Activated naive CD8-positive, alpha-beta T cell treated with anti-CD3 and anti-CD28 coated beads for 36 hours (primary cell): ENCODE results near the gene CYBC1. TPM values are rescaled to one million over a fixed set of nuclear protein-coding genes. Genes with fewer than 3 reads are reported as not detected.

ENCODE experiments used
- DNase-seq: peaks from one replicate; pipeline ENCODE4 v3.0.0; 2021
- H3K27ac Mint-ChIP-seq: one replicate; pipeline ENCODE4 v1.8.0; 2022; ENCODE audit warnings: mild to moderate bottlenecking, moderate library complexity, mixed read lengths
- H3K27me3 Mint-ChIP-seq: one replicate; pipeline ENCODE4 v1.8.0; 2022; ENCODE audit warnings: mild to moderate bottlenecking, mixed read lengths
- H3K36me3 Mint-ChIP-seq: one replicate; pipeline ENCODE4 v1.8.0; 2021; ENCODE audit warnings: mild to moderate bottlenecking, mixed read lengths
- H3K4me1 Mint-ChIP-seq: one replicate; pipeline ENCODE4 v1.8.0; 2021; ENCODE audit warnings: mixed read lengths
- H3K4me3 Mint-ChIP-seq: one replicate; pipeline ENCODE4 v1.8.0; 2022; ENCODE audit warnings: mild to moderate bottlenecking, moderate library complexity, mixed read lengths
- H3K9me3 Mint-ChIP-seq: one replicate; pipeline ENCODE4 v1.8.0; 2022; ENCODE audit warnings: mixed read lengths
- total RNA-seq, 2 experiments: library from RNA; stranded (reverse); gene quantifications; one replicate each; pipeline ENCODE4 v1.2.3, GENCODE V29; 2021

CYBC1 gene
- total RNA-seq, 2 experiments from 2014 or later: 156 to 163 TPM

DNA sequence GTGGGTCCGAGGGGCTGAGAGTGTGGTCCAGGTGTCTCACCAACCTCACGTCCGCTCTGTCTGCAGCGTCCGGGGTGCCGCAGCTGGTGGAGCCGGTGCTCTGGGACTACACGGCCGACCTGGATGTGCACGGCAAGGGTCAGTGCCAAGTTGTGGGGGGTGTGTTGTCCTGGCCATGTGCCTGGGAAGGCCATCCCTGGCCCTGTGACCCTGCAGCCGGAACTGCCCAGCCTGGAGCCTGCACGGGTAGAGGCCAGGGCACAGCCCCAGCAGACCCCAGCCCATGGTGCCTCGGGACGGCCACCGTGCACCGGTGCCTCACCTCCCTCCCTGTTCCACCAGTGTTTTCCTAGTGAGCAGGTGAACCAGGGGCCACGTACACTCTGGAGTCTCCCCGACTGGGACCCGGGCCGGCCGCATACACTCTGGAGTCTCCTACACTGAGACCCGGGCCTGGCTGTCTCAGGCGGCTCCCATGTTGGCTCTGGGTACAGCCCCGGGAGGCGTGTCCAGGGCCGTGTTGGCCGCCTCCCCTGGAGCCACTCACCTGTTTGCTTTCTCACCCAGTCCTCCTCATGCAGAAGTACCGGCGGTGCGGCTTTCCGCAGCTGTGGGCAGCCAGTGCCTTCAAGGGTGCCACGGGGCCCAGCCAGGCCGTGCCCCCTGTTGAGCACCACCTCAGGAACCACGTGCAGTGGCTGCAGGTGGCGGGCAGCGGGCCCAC lies 13.8 kb downstream of the CYBC1 start:
- no peak for DNase-seq
- H3K27me3 Mint-ChIP-seq: no peaks in the 10 kb centered on the region
- H3K4me1 Mint-ChIP-seq: peaks cover 1% of the 10 kb centered on the region
- no peaks in the 10 kb centered on the region for H3K9me3 Mint-ChIP-seq
- H3K27ac Mint-ChIP-seq: no peak overlapping the region
- no peak overlapping the region for H3K4me3 Mint-ChIP-seq
- H3K36me3 Mint-ChIP-seq: peaks cover 6% of the 10 kb centered on the region

DNA sequence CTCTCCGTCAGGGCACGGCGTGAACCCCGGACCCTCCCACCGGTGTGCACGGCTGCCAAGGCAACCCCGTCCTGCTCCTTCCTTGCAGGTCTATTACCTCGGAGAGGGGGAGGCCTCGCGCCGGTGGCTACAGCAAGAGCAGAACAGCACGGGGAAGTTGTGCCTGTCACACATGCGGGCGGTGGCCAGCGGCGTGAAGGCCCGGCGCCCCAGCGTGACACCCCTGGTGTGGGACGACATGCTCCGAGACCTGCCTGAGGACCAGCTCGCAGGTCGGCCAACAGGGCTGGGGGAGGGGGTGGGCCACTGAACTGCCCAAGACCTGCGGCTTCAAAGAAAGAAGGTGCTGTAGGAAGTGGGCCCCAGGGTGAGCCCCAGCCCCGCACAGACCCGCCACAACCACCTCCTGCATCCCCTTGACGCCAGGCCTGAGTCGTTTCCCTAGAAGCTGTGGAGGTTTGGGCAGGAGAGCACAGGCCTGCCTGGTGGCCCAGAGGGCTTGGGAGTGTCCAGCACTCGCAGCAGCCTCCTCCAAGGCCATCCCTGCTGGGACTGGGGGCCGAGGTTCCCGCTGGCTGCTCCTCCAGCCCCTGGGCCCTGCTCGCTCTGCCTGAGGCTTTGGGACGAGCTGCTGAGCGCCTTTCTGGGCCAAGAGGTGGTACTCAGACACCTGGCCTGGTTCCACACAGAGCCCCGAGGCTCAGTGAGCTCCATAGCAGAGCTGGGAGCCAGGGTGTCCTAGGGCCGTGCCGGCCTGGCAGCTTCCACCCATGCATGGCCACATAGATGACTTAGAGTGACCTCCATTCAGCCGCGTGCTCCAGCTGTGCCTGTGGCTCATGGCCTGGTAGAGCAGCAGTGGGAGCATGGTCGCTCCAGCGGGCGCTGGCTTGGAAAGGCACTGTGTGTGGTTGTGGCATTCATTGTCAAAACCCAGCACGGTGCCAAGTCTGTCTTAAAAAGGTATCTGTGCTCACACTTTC lies 14.7 kb downstream of the CYBC1 start:
- Mint-ChIP-seq H3K9me3 (no peaks in the 10 kb centered on the region), H3K27ac (no peak overlapping the region), H3K4me1 (peaks cover 1% of the 10 kb centered on the region), H3K36me3 (peaks cover 2% of the 10 kb centered on the region), H3K4me3 (no peak overlapping the region), H3K27me3 (no peaks in the 10 kb centered on the region)
- no peak for DNase-seq

DNA sequence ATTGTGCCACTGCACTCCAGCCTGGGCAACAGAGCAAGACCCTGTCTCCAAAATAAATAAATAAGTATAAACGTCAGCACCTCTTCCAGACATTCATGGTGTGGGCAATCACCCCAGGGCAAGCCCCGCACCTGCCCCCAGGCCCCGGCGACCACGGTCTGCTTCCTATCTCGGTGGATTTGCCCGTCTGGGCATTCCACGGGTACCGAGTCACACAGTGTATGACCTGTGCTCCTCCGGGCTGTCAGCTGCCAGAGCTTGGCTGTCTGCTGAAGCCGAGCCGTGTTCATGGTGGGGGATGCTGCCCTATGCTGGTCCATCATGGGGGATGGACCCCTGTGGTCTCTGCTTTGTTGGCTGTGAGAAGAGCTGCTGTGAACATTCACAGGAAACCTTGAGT lies 15.4 kb downstream of the CYBC1 start:
- no peaks in the 10 kb centered on the region for H3K36me3 Mint-ChIP-seq
- DNase-seq: no peak
- no peak overlapping the region for H3K4me3 Mint-ChIP-seq
- no peak overlapping the region for H3K27ac Mint-ChIP-seq
- no peaks in the 10 kb centered on the region for H3K9me3 Mint-ChIP-seq
- peaks cover 1% of the 10 kb centered on the region for H3K4me1 Mint-ChIP-seq
- H3K27me3 Mint-ChIP-seq: no peaks in the 10 kb centered on the region

DNA sequence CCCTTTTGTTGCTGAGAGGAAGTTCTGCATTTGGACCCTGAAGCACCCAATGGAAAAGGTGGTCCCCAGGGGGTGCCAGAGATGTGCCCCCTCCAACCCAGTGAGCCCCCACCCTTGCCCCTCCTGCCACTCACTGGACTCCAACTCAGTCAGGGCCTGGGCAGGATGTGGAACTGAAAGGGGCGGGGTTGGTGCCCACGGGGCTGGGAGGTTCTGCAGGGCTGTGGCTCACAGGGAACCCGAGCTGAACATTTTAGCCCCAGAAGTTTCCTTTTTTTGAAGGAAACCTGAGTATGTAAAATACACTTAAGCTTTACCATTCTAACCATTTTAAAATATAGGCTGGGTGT lies 16.4 kb downstream of the CYBC1 start:
- Mint-ChIP-seq H3K4me1 (peaks cover 4% of the 10 kb centered on the region), H3K9me3 (no peaks in the 10 kb centered on the region), H3K36me3 (no peaks in the 10 kb centered on the region), H3K27me3 (no peaks in the 10 kb centered on the region), H3K27ac (no peak overlapping the region), H3K4me3 (no peak overlapping the region)
- DNase-seq: no peak

DNA sequence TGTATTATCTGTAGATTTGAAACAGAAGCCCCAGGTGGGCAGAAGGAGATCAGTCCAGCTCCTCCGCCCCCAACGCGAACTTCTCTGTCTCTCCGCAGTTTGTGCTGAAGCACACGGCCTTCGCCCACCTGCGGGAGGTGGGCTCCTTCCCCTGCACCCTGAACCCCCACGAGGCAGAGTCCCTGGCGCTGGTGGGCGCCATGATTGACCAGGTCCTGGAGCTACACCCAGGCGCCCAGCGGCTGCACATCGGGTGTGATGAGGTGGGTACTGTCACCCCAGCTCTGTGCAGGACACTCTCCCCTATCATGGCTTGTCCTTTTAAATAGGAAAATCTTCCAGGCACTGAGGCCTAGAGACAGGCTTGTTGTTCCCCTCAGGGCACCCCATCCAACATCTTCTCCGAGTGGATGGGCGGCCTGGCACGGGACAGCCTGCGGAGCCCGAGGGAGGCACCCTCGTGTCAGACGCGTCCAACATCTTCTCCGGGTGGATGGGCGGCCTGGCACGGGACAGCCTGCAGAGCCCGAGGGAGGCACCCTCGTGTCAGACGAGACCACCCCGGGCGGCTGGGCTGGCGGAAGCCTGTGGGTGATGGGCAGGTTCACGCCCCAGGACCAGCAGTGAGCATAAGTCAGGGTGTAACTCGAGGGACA lies 16.9 kb downstream of the CYBC1 start:
- H3K4me3 Mint-ChIP-seq: no peak overlapping the region
- no peaks in the 10 kb centered on the region for H3K9me3 Mint-ChIP-seq
- no peaks in the 10 kb centered on the region for H3K36me3 Mint-ChIP-seq
- peaks cover 4% of the 10 kb centered on the region for H3K4me1 Mint-ChIP-seq
- H3K27ac Mint-ChIP-seq: no peak overlapping the region
- H3K27me3 Mint-ChIP-seq: no peaks in the 10 kb centered on the region
- no peak for DNase-seq

DNA sequence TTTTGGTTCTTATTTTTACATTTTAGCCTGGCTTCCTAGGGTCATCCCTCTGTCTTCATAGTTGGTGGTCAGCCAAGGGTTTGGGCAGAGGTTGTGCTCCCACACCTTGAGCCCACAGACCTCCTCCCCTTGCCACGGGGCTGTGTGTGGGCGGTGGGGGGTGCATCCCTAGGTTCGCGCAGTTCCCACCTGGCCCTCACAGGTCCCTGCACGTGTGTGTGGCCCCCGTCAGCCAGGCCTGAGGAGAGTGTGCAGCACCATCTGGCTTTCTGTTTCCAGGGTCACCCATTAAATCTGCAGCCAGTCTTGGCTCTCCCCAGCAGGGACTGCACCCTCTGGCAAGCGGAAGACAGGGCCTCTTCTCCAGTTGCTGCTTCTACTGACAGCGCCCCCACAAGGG lies 18.5 kb downstream of the CYBC1 start:
- no peaks in the 10 kb centered on the region for H3K36me3 Mint-ChIP-seq
- no peak for DNase-seq
- peaks cover 4% of the 10 kb centered on the region for H3K4me1 Mint-ChIP-seq
- no peak overlapping the region for H3K4me3 Mint-ChIP-seq
- no peaks in the 10 kb centered on the region for H3K27me3 Mint-ChIP-seq
- no peak overlapping the region for H3K27ac Mint-ChIP-seq
- no peaks in the 10 kb centered on the region for H3K9me3 Mint-ChIP-seq

DNA sequence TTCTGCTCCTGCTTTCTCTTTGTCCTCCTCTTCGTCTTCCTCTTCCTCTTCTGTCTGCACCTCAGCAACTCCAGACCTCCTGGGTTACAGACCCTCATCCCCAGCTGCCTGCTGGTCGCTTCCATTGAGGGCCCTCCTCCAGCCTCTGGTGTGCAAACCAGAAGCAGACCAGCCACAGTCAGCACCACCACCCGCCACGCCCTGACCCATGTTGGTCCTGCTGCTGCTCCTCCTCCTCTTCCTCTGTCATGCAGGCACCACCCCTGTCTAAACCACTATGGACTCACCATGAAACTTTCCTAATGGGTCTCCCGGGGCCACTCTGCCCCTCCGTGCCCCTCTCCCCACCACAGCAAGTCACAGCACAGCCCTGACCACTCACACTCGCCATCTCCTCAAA lies 20.7 kb downstream of the CYBC1 start:
- Mint-ChIP-seq H3K4me3 (no peak overlapping the region), H3K36me3 (no peaks in the 10 kb centered on the region), H3K27ac (no peak overlapping the region)

DNA sequence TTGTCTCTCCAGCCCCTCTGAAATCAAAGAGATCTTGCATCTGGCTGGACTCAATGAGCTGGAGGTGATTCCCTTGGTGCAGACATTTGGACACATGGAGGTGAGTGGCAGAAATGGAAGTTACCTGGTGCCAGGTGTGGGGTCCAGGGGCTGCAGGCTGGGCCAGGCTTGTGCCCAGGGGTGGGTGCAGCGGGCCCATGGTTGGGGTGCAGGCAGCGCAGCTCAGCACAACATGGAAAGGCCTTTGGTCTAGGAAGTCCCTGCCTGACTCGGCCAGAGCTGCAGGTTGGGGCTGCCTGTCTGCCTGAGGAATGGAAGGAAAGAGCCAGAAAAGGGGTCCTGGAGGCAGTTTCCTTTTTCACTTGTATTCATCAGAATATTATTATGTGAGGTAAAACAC lies 22.0 kb downstream of the CYBC1 start:
- H3K27me3 Mint-ChIP-seq: no peaks in the 10 kb centered on the region
- no peak for DNase-seq
- peaks cover 2% of the 10 kb centered on the region for H3K4me1 Mint-ChIP-seq
- H3K9me3 Mint-ChIP-seq: no peaks in the 10 kb centered on the region
- no peak overlapping the region for H3K4me3 Mint-ChIP-seq
- H3K36me3 Mint-ChIP-seq: no peaks in the 10 kb centered on the region
- H3K27ac Mint-ChIP-seq: no peak overlapping the region

More for the DNA sequence above, 20.7 kb downstream of the CYBC1 start:
- H3K4me1 Mint-ChIP-seq: peaks cover 4% of the 10 kb centered on the region
- no peaks in the 10 kb centered on the region for H3K9me3 Mint-ChIP-seq
- no peaks in the 10 kb centered on the region for H3K27me3 Mint-ChIP-seq
- no peak for DNase-seq

DNA sequence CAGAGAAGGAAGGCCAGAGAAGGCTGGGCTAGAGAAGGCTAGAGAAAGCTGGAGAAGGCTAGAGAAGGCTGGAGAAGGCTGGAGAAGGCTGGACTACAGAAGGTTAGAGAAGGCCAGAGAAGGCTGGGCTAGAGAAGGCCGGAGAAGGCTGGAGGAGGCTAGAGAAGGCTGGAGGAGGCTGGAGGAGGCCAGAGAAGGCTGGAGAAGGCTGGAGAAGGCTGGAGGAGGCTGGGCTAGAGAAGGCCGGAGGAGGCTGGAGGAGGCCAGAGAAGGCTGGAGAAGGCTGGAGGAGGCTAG lies 25.7 kb downstream of the CYBC1 start:
- no peaks in the 10 kb centered on the region for H3K27me3 Mint-ChIP-seq
- H3K9me3 Mint-ChIP-seq: no peaks in the 10 kb centered on the region
- H3K36me3 Mint-ChIP-seq: peaks cover 15% of the 10 kb centered on the region
- H3K4me3 Mint-ChIP-seq: no peak overlapping the region
- H3K27ac Mint-ChIP-seq: peak overlapping the region; percentile 34
- DNase-seq: no peak
- peaks cover 8% of the 10 kb centered on the region for H3K4me1 Mint-ChIP-seq

DNA sequence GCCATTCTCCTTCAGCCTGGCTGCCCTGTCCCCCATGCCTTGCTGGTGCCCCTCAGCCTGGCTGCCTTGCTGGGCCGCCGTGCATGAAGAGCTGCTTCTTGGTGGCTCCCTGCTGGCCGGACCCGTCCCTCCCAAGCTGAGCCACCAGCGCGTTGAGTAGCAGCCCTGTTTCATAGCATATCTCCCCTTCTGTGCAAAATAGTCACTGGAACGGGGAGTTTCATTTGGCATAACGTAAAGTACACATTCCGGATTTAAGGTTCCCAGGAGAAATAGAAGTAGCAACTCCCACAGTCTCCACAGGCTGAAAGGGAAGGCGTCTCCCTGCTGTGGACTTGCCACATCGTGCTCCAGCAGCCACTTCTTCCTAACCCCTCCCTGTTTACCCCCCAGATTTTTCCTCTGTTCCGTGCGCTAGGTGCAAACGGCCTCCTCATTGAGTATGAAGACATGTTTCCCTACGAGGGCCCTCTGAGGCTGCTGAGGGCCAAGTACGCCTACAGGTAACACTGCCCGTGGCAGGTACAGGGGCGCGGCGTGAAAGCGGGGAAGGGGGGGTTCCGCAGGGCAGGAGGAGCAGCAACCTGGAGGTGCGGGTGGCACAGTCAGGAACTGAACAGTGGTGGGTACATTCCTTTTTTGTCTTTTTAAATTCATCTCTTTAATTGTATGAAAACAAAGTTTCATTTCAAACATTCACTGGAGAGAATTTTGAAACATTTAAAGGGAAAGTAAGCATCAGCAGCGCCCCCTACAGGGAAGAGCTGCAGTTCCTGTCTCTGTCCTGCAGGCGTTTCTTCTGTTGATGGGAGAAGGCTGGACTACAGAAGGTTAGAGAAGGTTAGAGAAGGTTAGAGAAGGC lies 26.3 kb downstream of the CYBC1 start:
- H3K4me3 Mint-ChIP-seq: no peak overlapping the region
- H3K36me3 Mint-ChIP-seq: peaks cover 16% of the 10 kb centered on the region
- peak overlapping the region; percentile 34 for H3K27ac Mint-ChIP-seq
- peaks cover 12% of the 10 kb centered on the region for H3K4me1 Mint-ChIP-seq
- DNase-seq: peak; percentile 43
- no peaks in the 10 kb centered on the region for H3K27me3 Mint-ChIP-seq
- no peaks in the 10 kb centered on the region for H3K9me3 Mint-ChIP-seq

DNA sequence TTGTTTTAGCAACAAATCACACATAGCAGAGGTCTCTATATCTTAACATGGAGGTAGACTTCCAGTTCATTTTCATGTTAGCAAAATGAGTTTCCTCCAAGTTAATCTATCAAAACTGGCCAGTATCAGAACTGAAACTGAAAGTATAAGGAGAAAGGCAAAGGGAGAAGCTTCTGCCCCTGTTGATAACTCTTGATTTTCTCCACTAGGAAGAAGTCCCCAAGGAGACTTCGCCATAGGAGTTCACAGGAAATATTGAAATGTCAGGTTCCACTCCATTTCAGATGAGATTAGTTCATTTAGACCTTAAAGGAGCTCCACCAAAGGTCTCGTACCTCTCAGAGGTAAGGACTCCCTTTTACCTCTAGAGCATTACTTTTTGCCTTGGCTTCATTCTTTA lies 31.0 kb downstream of the CYBC1 start:
- peak overlapping the region; percentile 76 for H3K4me3 Mint-ChIP-seq
- H3K9me3 Mint-ChIP-seq: no peaks in the 10 kb centered on the region
- H3K27me3 Mint-ChIP-seq: no peaks in the 10 kb centered on the region
- no peak for DNase-seq
- H3K27ac Mint-ChIP-seq: peak overlapping the region; percentile 74
- H3K4me1 Mint-ChIP-seq: peaks cover 21% of the 10 kb centered on the region
- peaks cover 19% of the 10 kb centered on the region for H3K36me3 Mint-ChIP-seq

DNA sequence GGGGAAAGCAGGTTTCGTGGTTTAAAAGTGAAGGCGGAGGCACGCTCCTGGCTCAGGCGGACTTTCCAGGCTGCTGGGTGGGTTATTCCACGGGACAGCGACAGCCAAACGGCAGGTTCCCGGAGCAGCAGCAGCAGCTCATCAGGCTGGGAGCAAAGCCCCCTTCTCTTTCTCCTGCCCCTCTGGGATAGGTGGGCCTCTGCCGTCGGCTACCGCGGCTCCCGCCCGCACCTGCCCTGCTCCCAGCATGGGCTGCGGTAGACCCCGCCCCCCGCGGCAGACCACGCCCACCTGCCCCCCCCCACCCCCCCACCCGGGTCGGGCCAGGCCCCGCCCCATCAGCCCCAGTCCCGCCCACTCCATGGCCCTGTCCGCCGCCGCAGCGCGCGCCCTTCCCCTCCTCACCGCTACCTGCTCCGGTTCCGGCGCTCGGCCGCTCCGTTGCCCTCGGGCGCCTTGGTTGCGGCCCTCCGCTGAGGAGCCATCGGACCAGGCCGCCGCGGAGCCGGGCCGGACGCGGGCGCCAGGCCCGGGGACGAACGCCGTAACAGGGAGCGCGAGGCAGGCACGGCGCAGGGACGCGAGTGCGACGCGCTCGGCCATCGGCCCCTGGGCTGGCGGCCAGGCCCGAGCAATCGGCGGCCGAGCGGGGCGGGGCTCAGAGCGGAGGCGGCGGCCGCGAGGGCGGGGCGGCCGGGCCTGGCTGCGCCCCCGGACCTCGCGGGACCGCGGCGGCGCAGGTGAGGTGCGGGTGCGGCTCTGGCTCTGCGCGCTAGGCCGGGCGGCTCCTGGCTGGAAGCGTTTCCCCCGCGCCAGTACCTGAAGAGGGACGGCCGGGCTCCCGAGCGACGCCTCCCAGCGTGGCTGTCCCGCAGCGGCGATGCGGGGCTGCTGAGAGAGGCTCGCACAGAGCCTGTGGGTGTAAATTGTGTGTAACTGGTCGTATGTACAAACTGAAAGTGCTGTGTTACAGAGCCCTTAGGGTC lies 32.3 kb downstream of the CYBC1 start, which contains the start of the genes HEXD and OGFOD3:
HEXD (plus strand) TSS at position 347 of the 986 bp plus-strand sequence. CDS start 1,453 bp downstream, outside the sequence.
OGFOD3 (minus strand) TSS at position 586 of the 986 bp plus-strand sequence; CDS start at position 485, 101 bp downstream.
- peak; percentile 94 for DNase-seq
- peaks cover 21% of the 10 kb centered on the region for H3K36me3 Mint-ChIP-seq
- no peaks in the 10 kb centered on the region for H3K27me3 Mint-ChIP-seq
- H3K9me3 Mint-ChIP-seq: no peaks in the 10 kb centered on the region
- peak within 1 kb of the TSS; percentile 76 for H3K4me3 Mint-ChIP-seq
- H3K27ac Mint-ChIP-seq: peak within 1 kb of the TSS; percentile 74
- H3K4me1 Mint-ChIP-seq: peaks cover 23% of the 10 kb centered on the region

DNA sequence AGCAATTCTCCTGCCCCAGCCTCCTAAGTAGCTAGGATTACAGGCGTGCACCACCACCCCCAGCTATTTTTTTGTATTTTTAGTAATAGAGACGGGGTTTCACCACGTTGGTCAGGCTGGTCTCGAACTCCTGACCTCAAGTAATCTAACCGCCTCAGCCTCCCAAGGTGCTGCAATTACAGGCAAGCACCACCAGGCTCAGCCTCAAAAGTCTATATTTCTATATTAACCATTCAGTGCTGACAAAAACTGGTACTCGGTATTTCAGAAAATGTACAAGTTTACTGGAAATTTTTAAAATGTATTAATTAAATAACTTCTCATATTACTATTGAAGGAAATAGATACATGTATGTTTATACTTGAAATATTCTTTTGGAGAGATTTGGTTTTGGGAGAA lies 33.8 kb downstream of the CYBC1 start:
- H3K27me3 Mint-ChIP-seq: no peaks in the 10 kb centered on the region
- DNase-seq: no peak
- peaks cover 23% of the 10 kb centered on the region for H3K4me1 Mint-ChIP-seq
- peaks cover 10% of the 10 kb centered on the region for H3K36me3 Mint-ChIP-seq
- H3K9me3 Mint-ChIP-seq: no peaks in the 10 kb centered on the region
- no peak overlapping the region for H3K27ac Mint-ChIP-seq
- H3K4me3 Mint-ChIP-seq: no peak overlapping the region
